Endothelial cell of umbilical vein (primary cell): ENCODE data around the gene PDE4C. TPM values are rescaled to one million over a fixed set of nuclear protein-coding genes. Genes with fewer than 3 reads are reported as not detected.

Experiments used
- BruUV-seq: library from RNA; stranded (reverse); fragments of 400-500 nt; replicated peaks from 2 replicates; lab custom pipeline; 2021; lab: Mats Ljungman, UMichigan
- CTCF ChIA-PET: fragments of 300-600, 350-600 bp; sonication (Branson Sonifier 250); formaldehyde crosslinking; loops from one replicate; lab custom pipeline; 2021; ENCODE audit warnings: antibody characterized with exemption, inconsistent platforms; lab: Charles Lee
- POLR2A ChIA-PET: fragments of 300-600, 350-600 bp; sonication (Branson Sonifier 250); formaldehyde crosslinking; loops from one replicate; lab custom pipeline; 2021; ENCODE audit warnings: antibody characterized with exemption, inconsistent platforms; lab: Charles Lee
- DNase-seq: peaks from one replicate; pipeline ENCODE4 v3.0.0-alpha.2; 2011; ENCODE audit warnings: low read depth, low spot score
- FAIRE-seq: peaks from 2 replicates; lab custom pipeline; 2011; peaks lifted over from hg19 to GRCh38; lab: Jason Lieb, UNC
- H2AFZ ChIP-seq: 2 replicates; pipeline ENCODE4 v1.6.0; 2012; ENCODE audit warnings: low read depth, low read length, control low read depth, inconsistent platforms
- H3K27ac ChIP-seq: 2 replicates; pipeline ENCODE4 v1.5.1; 2011; ENCODE audit warnings: low read depth, mild to moderate bottlenecking, control low read depth, low read length, moderate library complexity; ENCODE audit not compliant: insufficient read depth
- H3K27me3 ChIP-seq, 2 experiments: 2 replicates each; pipeline versions ENCODE4 v1.6.0 to v1.6.1; 2011; ENCODE audit warnings: low read length in 2 of 2, mixed read lengths in 1 of 2; ENCODE audit not compliant: control insufficient read depth in 2 of 2, insufficient read depth in 2 of 2
- H3K36me3 ChIP-seq, 2 experiments: 2 replicates in 1 of 2; 3 replicates in 1 of 2; pipeline ENCODE4 v1.5.1; 2011; ENCODE audit warnings: low read length in 2 of 2, mild to moderate bottlenecking in 1 of 2, moderate library complexity in 1 of 2; ENCODE audit not compliant: control insufficient read depth in 2 of 2, insufficient read depth in 2 of 2; ENCODE audit errors: extremely low read depth in 1 of 2
- H3K4me1 ChIP-seq: 3 replicates; pipeline ENCODE4 v1.5.1; 2011; ENCODE audit warnings: mild to moderate bottlenecking, low read length; ENCODE audit not compliant: control insufficient read depth, insufficient read depth; ENCODE audit errors: extremely low read depth
- H3K4me2 ChIP-seq: 2 replicates; pipeline ENCODE4 v1.6.1; 2011; ENCODE audit warnings: low read length, control low read depth, mixed read lengths; ENCODE audit not compliant: insufficient read depth
- H3K4me3 ChIP-seq, 3 experiments: fragments of 200-600 bp in 1 of 3; sonication (generic), shearing (Covaris generic) in 1 of 3; replicated peaks in 1 of 3; 2 replicates each; pipeline ENCODE4 v1.5.1; 2011 to 2016; ENCODE audit warnings: control low read depth in 3 of 3, low read length in 3 of 3, mild to moderate bottlenecking in 2 of 3, inconsistent platforms in 1 of 3, low read depth in 1 of 3, moderate library complexity in 1 of 3; ENCODE audit not compliant: insufficient read depth in 1 of 3
- H3K79me2 ChIP-seq: 2 replicates; pipeline ENCODE4 v1.6.0; 2012; ENCODE audit warnings: low read length, inconsistent platforms; ENCODE audit not compliant: control insufficient read depth, insufficient read depth
- H3K9ac ChIP-seq: replicated peaks from 2 replicates; pipeline ENCODE3; 2011; ENCODE audit warnings: low read length, control low read depth; ENCODE audit not compliant: insufficient read depth; ENCODE audit errors: extremely low read depth
- H3K9me1 ChIP-seq: replicated peaks from 3 replicates; pipeline ENCODE4 v1.6.0; 2011; ENCODE audit warnings: mild to moderate bottlenecking, low read length; ENCODE audit not compliant: control insufficient read depth, insufficient read depth; ENCODE audit errors: extremely low read depth
- H3K9me3 ChIP-seq: replicated peaks from 2 replicates; pipeline ENCODE4 v1.5.1; 2012; ENCODE audit warnings: low read length, inconsistent platforms; ENCODE audit not compliant: control insufficient read depth, insufficient read depth
- H4K20me1 ChIP-seq: replicated peaks from 2 replicates; pipeline ENCODE3; 2011; ENCODE audit warnings: mild to moderate bottlenecking, low read length; ENCODE audit not compliant: control insufficient read depth, insufficient read depth; ENCODE audit errors: extremely low read depth
- EZH2 ChIP-seq: IDR thresholded peaks from 2 replicates; pipeline ENCODE4 v1.6.1; 2012; ENCODE audit warnings: borderline replicate concordance, low read depth, mild to moderate bottlenecking, moderate library complexity, low read length, inconsistent platforms; ENCODE audit not compliant: severe bottlenecking
- FOS ChIP-seq: IDR thresholded peaks from 2 replicates; pipeline ENCODE4 v1.6.1; 2011; ENCODE audit warnings: mild to moderate bottlenecking, low read length, moderate library complexity, borderline replicate concordance; ENCODE audit not compliant: insufficient read depth
- GATA2 ChIP-seq: IDR thresholded peaks from 2 replicates; pipeline ENCODE4 v1.7.0; 2011; ENCODE audit warnings: low read depth, mild to moderate bottlenecking, moderate library complexity, mixed read lengths, low read length; ENCODE audit not compliant: insufficient read length, insufficient read depth
- JUN ChIP-seq: IDR thresholded peaks from 2 replicates; pipeline ENCODE4 v1.6.1; 2011; ENCODE audit warnings: borderline replicate concordance, low read depth; ENCODE audit not compliant: insufficient read length, insufficient read depth
- MYC ChIP-seq: IDR thresholded peaks from one replicate; pipeline ENCODE4 v1.6.1; 2011; ENCODE audit warnings: mild to moderate bottlenecking, low read depth, low read length
- POLR2A ChIP-seq: IDR thresholded peaks from 2 replicates; pipeline ENCODE4 v1.6.1; 2012; ENCODE audit warnings: low read depth, mild to moderate bottlenecking, control low read depth, low read length
- POLR2AphosphoS5 ChIP-seq: IDR thresholded peaks from 2 replicates; pipeline ENCODE4 v1.6.1; 2012; ENCODE audit warnings: low read depth, mild to moderate bottlenecking, control low read depth, low read length, moderate library complexity; ENCODE audit not compliant: insufficient read depth
- dilution Hi-C: fragments of 300-500 bp; cut with MboI; formaldehyde crosslinking; loops from one replicate; pipeline ENCODE4 v1.15.0; 2019; ENCODE audit warnings: low sequenced_read_pairs; ENCODE audit not compliant: extremely low pct_ligation_motif_present
- intact Hi-C: fragments of 100-400 bp; cut with micrococcal nuclease; formaldehyde crosslinking; loops from one replicate; pipeline ENCODE4 v1.10.0; 2022
- polyA plus RNA-seq, 4 experiments: library from polyadenylated mRNA; depleted of rRNA in 3 of 4; stranded (reverse) in 3 of 4; unstranded in 1 of 4; fragments of >200 nt; gene quantifications; 2 replicates each; pipeline versions ENCODE4 v1.2.1 to v1.2.3, GENCODE V29; 2011 to 2012; ENCODE audit warnings: missing spikeins in 1 of 4
- total RNA-seq: library from RNA; stranded (reverse); gene quantifications from 2 replicates; pipeline ENCODE4 v1.2.3, GENCODE V29; 2021
- TF ChIP-seq, protein P1 (sequence below): IDR thresholded peaks from 2 replicates; pipeline ENCODE4 v1.6.1; 2011; ENCODE audit not compliant: insufficient read depth, insufficient read length
- TF ChIP-seq, protein P2 (sequence below), 2 donors: IDR thresholded peaks; 1 replicate in 1 of 2; 2 replicates in 1 of 2; pipeline ENCODE4 v1.5.1; 2011; ENCODE audit warnings: low read length in 2 of 2, mild to moderate bottlenecking in 2 of 2, moderate library complexity in 2 of 2, control low read depth in 1 of 2, inconsistent platforms in 1 of 2, low read depth in 1 of 2; ENCODE audit not compliant: insufficient read depth in 1 of 2; ENCODE audit errors: extremely low read depth in 1 of 2

PDE4C gene
- total and polyA plus RNA-seq, 2 donors (not counting 3 experiments of a cell fraction or from before 2014, with no cell fraction given) = 0.29 to 0.97 TPM

DNA sequence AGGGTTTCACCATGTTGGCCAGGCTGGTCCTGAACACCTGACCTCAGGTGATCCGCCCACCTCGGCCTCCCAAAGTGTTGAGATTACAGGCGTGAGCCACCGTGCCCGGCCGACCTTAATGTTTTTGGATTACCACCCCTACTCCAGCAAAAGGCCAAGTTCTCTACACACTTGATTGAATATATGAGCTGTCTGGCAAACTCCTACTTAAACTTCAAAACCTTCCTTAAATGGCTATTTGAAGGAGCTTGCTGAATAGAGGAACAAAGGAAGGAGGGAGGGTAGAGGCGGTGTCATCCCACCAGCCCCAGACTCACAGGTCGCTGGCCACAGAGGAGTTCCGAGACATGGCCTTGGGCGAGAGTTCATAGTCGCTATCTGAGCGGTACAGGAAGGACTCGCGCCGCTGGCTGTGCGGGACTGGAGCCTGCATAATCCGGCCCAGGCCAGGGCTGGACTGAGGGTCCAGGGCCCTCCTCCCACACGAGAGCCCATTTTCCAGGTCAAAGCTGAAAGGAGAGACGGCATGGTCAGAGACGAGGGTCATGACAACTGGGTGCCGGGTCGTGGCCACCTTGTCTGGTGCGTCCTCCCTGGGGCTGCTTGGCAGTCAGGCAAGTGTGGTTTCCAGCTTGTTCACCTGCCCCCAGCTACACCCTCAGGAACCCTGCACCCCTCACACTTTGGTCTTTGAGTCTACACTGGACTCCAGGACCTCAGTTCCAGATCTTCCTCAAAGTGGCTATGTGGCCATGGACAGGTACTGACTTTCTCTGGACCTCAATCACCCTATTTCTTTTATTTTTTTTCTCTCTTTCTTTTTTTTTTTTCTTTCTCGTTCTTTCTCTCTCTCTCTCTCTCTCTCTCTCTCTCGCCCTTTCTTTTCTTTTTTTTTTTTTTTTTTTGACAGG is 4.2 kb downstream of the PDE4C start:
- Histone ChIP-seq H3K4me2 (no peak overlapping the region), H3K36me3 (no peaks in the 10 kb centered on the region), H3K4me1 (peaks cover 9% of the 10 kb centered on the region), H3K27me3 (peaks cover 5% of the 10 kb centered on the region in 2 experiments), H3K9me1 (no peaks in the 10 kb centered on the region), H3K79me2 (no peaks in the 10 kb centered on the region), H2AFZ (no peak overlapping the region), H4K20me1 (no peaks in the 10 kb centered on the region), H3K27ac (no peak overlapping the region), H3K9me3 (no peaks in the 10 kb centered on the region), H3K9ac (no peak overlapping the region), H3K4me3 (no peak overlapping the region)
- DNase-seq = no peak
- BruUV-seq = no TSS peak
- intact Hi-C loops (no loop called here), dilution Hi-C loops (no loop called here)
- CTCF ChIA-PET = interaction anchor here (0.7 to 2.3 kb wide), 6 partner anchors 12 to 109 kb away, joined by 3 to 17 read pairs (median 4); no protein-coding TSS in a partner anchor
- FAIRE-seq = no peak
- POLR2A ChIA-PET = no interaction called here
- TF ChIP-seq, protein P1, sequence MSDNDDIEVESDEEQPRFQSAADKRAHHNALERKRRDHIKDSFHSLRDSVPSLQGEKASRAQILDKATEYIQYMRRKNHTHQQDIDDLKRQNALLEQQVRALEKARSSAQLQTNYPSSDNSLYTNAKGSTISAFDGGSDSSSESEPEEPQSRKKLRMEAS = no peak
- TF ChIP-seq EZH2 (no peak), POLR2AphosphoS5 (no peak), POLR2A (no peak), MYC (no peak), JUN (no peak), GATA2 (no peak), FOS (no peak)
- TF ChIP-seq, protein P2, sequence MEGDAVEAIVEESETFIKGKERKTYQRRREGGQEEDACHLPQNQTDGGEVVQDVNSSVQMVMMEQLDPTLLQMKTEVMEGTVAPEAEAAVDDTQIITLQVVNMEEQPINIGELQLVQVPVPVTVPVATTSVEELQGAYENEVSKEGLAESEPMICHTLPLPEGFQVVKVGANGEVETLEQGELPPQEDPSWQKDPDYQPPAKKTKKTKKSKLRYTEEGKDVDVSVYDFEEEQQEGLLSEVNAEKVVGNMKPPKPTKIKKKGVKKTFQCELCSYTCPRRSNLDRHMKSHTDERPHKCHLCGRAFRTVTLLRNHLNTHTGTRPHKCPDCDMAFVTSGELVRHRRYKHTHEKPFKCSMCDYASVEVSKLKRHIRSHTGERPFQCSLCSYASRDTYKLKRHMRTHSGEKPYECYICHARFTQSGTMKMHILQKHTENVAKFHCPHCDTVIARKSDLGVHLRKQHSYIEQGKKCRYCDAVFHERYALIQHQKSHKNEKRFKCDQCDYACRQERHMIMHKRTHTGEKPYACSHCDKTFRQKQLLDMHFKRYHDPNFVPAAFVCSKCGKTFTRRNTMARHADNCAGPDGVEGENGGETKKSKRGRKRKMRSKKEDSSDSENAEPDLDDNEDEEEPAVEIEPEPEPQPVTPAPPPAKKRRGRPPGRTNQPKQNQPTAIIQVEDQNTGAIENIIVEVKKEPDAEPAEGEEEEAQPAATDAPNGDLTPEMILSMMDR (IDR thresholded peaks at IDR 0.05; ENCODE audit: extremely low read depth in 1 of 2, insufficient read depth in 1 of 2, low read depth in 1 of 2, low read length in 2 of 2) = no peak
